GM10266 (cell line): Measurements from ENCODE around the gene NCKAP5L.
"Not testable (repeated sequence)": the region's sequence is repeated elsewhere in the genome, so short reads cannot be mapped to it uniquely, and the experiment has no call there.

Experiments used
- DNase-seq: peaks from one replicate; pipeline ENCODE4 v3.0.0; 2012; ENCODE audit errors: extremely low spot score
- TF ChIP-seq, protein P1 (sequence below): IDR thresholded peaks from 2 replicates; pipeline ENCODE4 v1.5.1; 2012; ENCODE audit warnings: mild to moderate bottlenecking, low read depth; ENCODE audit not compliant: control insufficient read depth, insufficient read depth; ENCODE audit errors: missing control alignments

NCKAP5L gene

DNA sequence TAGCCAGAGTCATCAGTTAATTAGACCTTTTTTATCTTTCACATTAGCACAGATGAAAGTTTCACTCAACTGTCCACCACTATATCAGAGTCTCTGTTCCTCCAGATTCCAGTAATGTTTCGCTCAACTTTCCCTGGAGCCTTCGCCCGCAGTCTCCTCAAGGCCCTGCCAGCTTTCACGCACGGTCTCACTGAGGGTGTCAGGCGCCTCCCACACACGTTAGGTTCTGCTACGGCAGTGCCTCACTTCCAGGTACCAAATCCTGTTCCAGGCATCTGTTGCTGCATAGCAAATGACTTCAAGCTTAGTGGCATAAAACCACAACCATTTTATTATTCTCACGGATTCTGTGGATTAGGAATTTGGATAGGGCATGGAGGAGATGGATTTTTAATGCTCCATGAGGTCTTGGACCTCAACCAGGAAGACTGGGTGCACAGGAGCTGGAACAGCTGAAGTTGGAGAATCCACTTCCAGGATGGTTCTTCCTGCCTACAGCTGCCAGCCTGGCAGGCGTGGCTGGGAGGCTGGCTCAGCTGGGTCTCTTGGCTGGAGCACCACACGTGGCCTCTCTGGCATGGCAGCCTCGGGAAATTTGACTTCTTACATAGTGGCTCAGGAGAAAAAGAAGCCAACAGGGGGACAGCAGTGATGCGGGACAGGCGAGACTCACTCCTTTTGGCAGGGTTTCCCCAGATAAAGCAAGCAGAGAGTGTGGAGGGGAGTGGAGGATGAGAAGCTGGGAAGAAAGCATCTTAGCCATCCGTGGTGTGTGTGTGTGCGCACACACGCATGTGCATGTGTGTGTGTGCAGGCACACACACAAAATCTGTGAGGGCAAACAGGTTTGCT lies 36.0 kb upstream of the NCKAP5L start:
- TF ChIP-seq, protein P1, sequence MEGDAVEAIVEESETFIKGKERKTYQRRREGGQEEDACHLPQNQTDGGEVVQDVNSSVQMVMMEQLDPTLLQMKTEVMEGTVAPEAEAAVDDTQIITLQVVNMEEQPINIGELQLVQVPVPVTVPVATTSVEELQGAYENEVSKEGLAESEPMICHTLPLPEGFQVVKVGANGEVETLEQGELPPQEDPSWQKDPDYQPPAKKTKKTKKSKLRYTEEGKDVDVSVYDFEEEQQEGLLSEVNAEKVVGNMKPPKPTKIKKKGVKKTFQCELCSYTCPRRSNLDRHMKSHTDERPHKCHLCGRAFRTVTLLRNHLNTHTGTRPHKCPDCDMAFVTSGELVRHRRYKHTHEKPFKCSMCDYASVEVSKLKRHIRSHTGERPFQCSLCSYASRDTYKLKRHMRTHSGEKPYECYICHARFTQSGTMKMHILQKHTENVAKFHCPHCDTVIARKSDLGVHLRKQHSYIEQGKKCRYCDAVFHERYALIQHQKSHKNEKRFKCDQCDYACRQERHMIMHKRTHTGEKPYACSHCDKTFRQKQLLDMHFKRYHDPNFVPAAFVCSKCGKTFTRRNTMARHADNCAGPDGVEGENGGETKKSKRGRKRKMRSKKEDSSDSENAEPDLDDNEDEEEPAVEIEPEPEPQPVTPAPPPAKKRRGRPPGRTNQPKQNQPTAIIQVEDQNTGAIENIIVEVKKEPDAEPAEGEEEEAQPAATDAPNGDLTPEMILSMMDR: no peak
- no peak for DNase-seq

DNA sequence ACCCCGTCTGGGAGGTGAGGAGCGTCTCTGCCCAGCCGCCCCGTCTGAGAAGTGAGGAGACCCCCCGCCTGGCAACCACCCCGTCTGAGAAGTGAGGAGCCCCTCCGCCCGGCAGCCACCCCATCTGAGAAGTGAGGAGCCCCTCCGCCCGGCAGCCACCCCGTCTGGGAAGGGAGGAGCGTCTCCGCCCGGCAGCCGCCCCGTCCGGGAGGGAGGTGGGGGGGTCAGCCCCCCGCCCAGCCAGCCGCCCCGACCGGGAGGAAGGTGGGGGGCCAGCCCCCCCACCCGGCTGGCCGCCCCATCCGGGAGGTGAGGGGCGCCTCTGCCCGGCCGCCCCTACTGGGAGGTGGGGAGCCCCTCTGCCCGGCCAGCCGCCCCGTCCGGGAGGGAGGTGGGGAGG lies 32.7 kb upstream of the NCKAP5L start:
- DNase-seq: not testable (repeated sequence)

DNA sequence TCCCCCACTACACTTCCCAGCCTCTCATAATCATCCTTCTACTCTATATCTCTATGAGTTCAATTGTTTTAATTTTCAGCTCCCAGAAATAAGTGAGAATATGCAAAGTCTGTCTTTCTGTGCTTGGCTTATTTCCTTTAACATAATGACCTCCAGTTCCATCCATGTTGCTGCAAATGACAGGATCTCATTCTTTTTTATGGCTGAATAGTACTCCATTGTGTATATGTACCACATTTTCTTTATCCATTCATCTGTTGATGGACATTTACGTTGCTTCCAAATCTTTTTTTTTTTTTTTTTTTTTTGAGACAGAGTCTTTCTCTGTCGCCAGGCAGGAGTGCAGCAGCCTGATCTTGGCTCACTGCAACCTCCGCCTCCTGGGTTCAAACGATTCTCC lies 27.7 kb upstream of the NCKAP5L start:
- DNase-seq: not testable (repeated sequence)

DNA sequence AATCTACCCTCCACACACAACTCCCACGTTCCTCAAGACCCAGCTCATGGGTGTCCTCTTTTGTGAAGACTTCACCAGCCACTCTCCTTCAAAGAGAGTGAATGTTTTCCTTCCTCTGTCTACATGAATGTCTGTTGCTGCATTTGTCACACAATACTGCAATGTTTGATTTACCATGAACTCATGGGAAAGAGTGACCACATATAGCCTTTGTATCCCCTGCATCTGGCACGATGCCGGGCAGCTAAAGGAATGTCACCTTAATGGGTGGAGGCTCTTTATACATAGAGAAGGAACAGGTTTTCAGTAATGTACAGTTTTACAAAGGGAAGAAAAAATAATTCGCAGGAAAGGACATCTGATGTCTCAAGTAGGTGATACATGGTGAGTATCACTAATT lies 26.8 kb upstream of the NCKAP5L start:
- DNase-seq: no peak
- TF ChIP-seq, protein P1: no peak

DNA sequence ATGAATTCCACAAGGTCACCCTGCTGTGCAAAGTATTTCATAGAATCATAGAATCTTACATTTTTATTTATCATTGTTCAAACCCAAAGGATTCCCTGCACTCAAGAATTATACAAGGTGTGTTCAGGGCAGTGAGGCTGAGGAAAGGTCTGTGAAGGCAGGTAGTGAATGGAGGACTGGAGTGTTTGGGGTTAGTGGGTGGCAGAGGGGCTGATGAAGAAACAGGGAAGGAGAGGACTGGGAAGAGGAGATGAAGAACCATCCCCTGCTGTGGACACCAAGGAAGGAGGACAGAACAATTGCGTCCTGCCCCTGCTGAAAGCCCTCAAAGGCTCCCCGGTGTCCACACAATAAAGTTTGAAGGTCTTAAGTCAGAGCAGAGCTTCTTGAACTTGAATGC lies 25.5 kb upstream of the NCKAP5L start:
- TF ChIP-seq, protein P1: no peak
- no peak for DNase-seq

DNA sequence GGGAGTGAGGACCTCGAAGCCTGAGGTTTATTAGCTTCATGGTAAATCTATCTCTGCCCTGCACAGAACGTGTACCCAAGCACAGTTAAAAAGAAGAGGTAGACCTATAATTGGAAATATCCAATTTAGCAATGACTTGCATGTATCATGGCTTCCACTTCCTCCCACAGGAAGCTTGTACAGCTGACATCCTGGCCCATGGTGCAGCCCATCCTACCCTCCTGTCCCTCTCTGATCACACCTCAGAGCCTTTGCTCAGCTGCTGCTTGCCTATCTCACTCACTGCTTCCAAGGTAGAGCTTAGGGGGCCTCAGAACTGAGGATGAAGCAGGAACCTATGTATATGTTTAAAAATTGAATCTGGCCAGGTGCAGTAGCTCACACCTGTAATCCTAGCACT lies 18.9 kb upstream of the NCKAP5L start:
- DNase-seq: no peak
- TF ChIP-seq, protein P1: no peak

DNA sequence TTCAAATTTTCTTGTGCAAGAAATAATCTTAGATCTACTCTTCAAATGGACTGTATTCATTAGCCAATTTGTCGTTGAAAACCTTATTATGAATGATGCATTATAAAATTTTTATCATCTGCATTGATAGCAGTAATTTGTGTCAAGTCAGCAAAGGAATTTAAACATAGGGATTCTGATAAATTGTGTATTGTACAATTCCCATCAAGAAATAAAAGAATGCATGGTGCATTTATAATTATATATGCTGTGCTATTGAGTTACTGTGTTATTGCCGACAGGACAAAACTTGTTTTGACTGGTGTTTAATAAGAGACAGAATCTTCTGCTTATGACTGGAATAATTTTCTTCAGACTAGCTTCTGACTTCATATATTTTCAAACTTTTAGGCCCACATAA lies 17.8 kb upstream of the NCKAP5L start:
- TF ChIP-seq, protein P1: no peak
- no peak for DNase-seq

DNA sequence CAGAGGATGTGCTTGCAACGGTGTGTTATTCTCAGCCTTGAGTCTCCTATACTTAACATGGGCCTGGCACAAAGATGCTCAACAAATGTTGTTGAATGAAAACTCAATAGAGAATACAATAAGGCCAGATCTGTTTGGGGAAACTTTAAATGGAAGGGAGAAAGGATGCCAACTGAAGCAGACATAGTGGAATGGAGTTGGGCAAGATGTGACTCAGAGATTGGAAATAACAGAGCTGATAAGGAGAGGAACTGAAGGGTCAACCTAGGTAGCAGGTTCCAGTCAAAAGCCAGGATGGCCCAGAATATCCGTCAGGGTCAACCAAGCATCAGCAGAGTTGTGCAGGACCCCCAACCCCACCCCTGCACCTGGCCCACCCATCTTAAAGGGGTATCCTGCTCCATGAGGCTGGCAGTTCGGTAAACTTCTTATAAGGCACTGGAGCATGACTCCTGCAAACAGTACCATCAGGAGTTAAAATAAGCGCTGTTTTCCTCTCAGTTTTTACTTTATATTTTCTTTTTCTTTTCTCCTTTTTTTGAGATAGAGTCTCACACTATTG lies 15.7 kb upstream of the NCKAP5L start:
- DNase-seq: no peak
- TF ChIP-seq, protein P1: no peak
